Lower leg skin (tissue), 4 donors: ENCODE measurements around the gene IGSF9. TPM values are rescaled to one million over a fixed set of nuclear protein-coding genes. Genes with fewer than 3 reads are reported as not detected.

Experiments
- DNase-seq, 2 donors: peaks; one replicate each; pipeline ENCODE4 v3.0.0-alpha.2; 2019; ENCODE audit warnings: low spot score in 2 of 2
- H3K4me3 ChIP-seq: fragments of 200-600 bp; sonication (generic); 2 replicates; pipeline ENCODE4 v1.5.1; 2017; ENCODE audit warnings: mild to moderate bottlenecking, low read depth; ENCODE audit not compliant: poor library complexity, severe bottlenecking
- POLR2A ChIP-seq, 2 donors: fragments of 450-650 bp; IDR thresholded peaks; one replicate each; pipeline ENCODE4 v1.6.1; 2016 to 2017; ENCODE audit warnings: antibody characterized with exemption in 2 of 2, mild to moderate bottlenecking in 1 of 2, moderate library complexity in 1 of 2
- WGBS, 2 donors: methylation state at CpG; one replicate each; pipeline ENCODE4 v1.1.5; 2018; 5-methylcytosine and 5-hydroxymethylcytosine counted together
- intact Hi-C: fragments of 100-400 bp; cut with DNase I; formaldehyde crosslinking; loops from one replicate; pipeline ENCODE4 v1.15.0; 2023; ENCODE audit warnings: low total_unique reads
- total RNA-seq, 4 donors: library from RNA; depleted of rRNA; stranded (reverse); fragments of >200 nt; gene quantifications; one replicate each; pipeline ENCODE4 v1.1.0, GENCODE V29; 2016
- TF ChIP-seq, protein P1 (sequence below), 3 donors: fragments of 450-650 bp; IDR thresholded peaks; one replicate each; pipeline ENCODE4 v1.5.1; 2016; ENCODE audit warnings: antibody characterized with exemption in 3 of 3, mild to moderate bottlenecking in 3 of 3, moderate library complexity in 2 of 3

The IGSF9 gene
- total RNA-seq, 4 donors from 2014 or later, result 17.7 to 29.6 (median 19.6) TPM

GRCh38 chr1:159983681-159984080 lies 38.3 kb upstream of the IGSF9 start:
- DNase-seq, result peak in 1 of 2 donors; percentile 52
- no peak for TF ChIP-seq POLR2A (IDR thresholded peaks at IDR 0.05)
- TF ChIP-seq, protein P1, sequence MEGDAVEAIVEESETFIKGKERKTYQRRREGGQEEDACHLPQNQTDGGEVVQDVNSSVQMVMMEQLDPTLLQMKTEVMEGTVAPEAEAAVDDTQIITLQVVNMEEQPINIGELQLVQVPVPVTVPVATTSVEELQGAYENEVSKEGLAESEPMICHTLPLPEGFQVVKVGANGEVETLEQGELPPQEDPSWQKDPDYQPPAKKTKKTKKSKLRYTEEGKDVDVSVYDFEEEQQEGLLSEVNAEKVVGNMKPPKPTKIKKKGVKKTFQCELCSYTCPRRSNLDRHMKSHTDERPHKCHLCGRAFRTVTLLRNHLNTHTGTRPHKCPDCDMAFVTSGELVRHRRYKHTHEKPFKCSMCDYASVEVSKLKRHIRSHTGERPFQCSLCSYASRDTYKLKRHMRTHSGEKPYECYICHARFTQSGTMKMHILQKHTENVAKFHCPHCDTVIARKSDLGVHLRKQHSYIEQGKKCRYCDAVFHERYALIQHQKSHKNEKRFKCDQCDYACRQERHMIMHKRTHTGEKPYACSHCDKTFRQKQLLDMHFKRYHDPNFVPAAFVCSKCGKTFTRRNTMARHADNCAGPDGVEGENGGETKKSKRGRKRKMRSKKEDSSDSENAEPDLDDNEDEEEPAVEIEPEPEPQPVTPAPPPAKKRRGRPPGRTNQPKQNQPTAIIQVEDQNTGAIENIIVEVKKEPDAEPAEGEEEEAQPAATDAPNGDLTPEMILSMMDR (IDR thresholded peaks at IDR 0.05), result no peak
- intact Hi-C loops, result no loop called here
- 71 to 77% methylated on average over 5 of the region's 5 CpGs for WGBS, 2 donors
- H3K4me3 ChIP-seq, result no peak overlapping the region

- H3K4me3 ChIP-seq, result no peak overlapping the region
- peak in 1 of 2 donors; percentile 9 for DNase-seq
- intact Hi-C loops, result no loop called here
- TF ChIP-seq, protein P1 (IDR thresholded peaks at IDR 0.05), result no peak
- TF ChIP-seq POLR2A (IDR thresholded peaks at IDR 0.05), result no peak
- WGBS, 2 donors, result 65 to 79% methylated on average over 5 to 6 of the region's 6 CpGs
Observed at GRCh38 chr1:159982280-159982679, 36.9 kb upstream of the IGSF9 start.

GRCh38 chr1:159981351-159982055 lies 36.1 kb upstream of the IGSF9 start:
- TF ChIP-seq, protein P1 (IDR thresholded peaks at IDR 0.05), result no peak
- TF ChIP-seq POLR2A (IDR thresholded peaks at IDR 0.05), result no peak
- intact Hi-C loops, result no loop called here
- no peak overlapping the region for H3K4me3 ChIP-seq
- peak in 1 of 2 donors; percentile 76 for DNase-seq
- WGBS, 2 donors, result 93 to 95% methylated on average over 6 of the region's 6 CpGs

DNA sequence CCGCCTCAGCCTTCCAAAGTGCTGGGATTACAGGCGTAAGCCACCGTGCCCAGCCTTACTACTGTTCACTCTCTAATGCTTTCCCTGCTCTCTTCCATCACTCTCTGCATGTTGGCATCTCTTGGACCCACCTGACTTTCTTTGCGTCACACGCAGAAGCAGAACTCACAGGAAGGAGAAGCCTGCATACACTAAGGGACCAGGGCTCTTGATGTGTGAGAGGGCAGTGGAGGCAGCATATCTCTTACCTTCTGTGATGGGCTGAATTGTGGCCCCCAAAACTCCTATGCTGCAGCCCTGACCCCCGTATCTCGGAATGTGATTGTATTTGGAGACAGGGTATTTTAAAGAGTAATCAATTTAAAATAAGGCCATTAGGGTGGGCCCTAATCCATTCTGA lies 35.4 kb upstream of the IGSF9 start:
- DNase-seq, result no peak
- H3K4me3 ChIP-seq, result no peak overlapping the region
- intact Hi-C loops, result no loop called here
- TF ChIP-seq, protein P1 (IDR thresholded peaks at IDR 0.05), result no peak
- no peak for TF ChIP-seq POLR2A (IDR thresholded peaks at IDR 0.05)
- WGBS, 2 donors, result 94 to 98% methylated on average over 7 of the region's 7 CpGs

DNA sequence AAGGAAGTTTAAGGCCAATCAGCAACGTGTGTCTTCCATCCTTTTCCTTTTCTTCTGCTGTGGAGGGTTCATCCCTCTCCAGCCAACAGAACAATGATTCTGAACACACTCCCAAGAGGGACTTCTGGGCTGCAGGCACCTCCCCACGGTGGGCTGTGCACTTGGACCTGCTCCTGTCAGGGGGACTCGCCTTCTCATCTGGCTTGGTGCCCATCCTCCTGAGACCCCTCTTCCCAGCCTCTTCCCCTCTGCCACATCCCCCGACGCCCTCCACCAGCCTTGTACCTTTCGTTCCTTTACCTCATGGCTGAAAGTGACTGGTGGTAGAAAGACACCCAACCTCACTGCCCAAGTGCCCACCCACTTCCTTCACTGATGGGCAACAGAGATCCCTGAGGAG lies 34.7 kb upstream of the IGSF9 start:
- no peak overlapping the region for H3K4me3 ChIP-seq
- TF ChIP-seq, protein P1 (IDR thresholded peaks at IDR 0.05), result no peak
- no peak for TF ChIP-seq POLR2A (IDR thresholded peaks at IDR 0.05)
- 69 to 75% methylated on average over 6 of the region's 6 CpGs for WGBS, 2 donors
- peak in 1 of 2 donors; percentile 70 for DNase-seq
- intact Hi-C loops, result no loop called here

DNA sequence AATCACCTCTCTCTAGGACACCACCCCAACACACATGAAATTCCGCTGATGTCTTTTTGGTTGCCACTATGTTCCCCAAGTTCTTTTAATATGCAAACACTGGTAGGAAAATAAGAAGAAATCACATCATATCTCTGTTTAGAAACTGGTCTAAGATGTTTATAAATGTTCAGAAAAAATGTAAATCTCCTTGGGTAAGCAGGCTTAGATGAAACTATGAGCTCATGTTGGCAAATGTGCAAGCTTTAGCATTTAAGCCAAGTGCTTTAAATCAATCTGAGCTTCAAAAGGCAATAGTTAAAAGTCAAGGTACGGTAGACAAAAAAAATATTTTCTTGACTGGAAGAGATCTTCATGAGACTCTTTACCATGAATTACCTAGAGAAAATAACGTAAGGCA lies 33.8 kb upstream of the IGSF9 start:
- 45 to 48% methylated on average over 3 of the region's 3 CpGs for WGBS, 2 donors
- no peak for TF ChIP-seq POLR2A (IDR thresholded peaks at IDR 0.05)
- TF ChIP-seq, protein P1 (IDR thresholded peaks at IDR 0.05), result no peak
- H3K4me3 ChIP-seq, result no peak overlapping the region
- intact Hi-C loops, result no loop called here
- DNase-seq, result no peak
